ENCODE results near the gene TMEM132C.
A peak's percentile ranks its signal among the peaks of the same experiment; 100 is the strongest.

Gene TMEM132C

DNA sequence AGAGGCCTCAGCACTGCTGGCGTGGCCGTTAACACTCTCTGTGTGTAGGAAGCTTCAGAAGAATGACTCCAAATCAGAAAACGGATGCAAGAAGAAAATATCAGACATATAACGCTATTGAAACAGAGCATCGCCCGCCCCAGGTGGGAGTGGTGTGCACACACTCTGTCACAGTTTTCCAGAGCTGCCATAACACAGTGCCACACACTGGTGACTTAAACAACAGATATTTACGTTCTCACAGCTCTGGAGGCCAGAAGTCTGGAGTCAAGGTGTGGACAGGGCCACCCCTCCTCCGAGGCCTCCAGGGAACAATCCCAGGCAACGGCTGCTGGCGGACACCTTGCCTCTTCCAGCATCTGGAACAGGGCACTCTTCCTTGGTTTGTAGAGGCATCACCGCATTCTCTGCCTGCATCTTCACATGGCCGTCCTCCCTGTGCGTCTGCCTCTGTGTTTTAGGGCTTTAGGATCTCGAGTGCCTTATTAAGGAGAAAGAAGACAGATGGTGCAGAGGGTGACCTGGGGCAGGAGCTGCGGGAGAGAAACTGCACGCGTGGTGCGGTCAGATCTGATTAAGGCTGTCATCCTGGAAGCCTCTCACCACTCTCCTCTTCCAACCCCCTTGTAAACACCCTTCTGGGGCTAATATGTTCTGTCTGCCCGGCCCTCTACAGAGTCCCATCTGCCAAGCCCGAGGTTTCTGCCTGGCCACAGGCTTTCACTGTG, 415.7 kb downstream of the TMEM132C start:
- no peak for DNase-seq

DNA sequence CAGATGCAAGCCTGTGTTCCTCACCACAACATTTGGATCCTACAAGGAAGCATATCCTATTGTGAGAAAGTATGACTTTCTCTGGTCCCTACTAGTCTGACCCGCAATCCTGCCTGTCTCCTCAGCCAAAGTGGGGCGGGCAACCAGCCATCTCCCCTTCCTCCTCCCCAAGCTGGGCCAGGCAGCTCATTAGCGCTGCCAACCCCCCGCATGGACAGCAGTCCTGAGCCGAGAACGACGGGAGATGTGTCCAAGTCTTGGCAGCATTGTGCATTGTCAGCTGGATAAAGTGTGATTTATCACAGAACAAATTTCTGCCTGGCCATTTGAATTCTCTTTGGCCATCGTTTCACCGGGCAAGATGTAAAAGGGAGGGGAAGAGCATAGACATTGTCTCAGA, 417.4 kb downstream of the TMEM132C start:
- DNase-seq, result no peak

DNA sequence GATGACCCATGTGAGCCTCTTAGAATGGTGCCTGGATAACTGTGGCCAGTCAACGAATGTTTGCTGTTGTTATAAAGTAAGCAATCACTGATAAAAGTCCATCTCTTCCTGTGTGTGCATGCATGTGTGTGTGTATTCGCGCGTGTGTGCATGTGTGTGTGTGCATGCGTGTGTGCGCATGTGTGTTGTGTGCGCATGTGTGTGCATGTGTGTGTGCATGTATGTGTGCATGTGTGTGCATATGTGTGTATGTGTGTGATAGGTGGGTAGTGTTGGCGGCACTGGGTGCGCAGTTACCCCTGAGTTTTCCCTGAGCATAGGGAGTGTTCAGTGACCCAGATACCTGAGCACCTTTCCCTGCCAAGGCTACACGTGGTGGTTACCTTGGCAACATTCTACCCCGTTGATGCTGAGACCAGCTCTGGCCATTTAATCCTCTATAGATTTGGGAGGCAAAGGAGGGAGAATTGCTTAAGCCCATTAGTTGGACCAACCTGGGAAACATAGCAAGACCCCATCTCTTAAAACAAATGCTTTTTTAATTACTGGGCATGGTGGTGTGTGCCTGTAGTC, 419.0 kb downstream of the TMEM132C start:
- DNase-seq, result no peak

DNA sequence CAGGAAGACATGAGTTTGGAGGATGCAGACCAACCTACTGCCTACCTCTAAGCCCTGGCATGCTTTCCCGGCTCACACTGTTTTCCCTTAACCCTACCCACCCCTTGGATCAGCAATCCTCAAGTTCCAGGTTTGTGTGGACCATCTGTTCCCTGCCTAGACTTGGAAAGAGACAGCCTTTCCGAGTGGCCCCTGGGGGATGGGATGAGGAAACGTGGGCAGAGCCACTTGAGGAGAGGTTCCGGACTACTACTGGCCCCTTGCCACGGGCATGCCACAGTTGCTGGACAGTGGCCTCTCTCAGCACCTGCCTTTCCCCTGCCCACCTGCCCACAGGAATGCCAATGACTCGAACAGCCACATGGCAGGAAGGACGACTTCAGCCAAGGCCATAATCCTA, 420.9 kb downstream of the TMEM132C start:
- no peak for DNase-seq

DNA sequence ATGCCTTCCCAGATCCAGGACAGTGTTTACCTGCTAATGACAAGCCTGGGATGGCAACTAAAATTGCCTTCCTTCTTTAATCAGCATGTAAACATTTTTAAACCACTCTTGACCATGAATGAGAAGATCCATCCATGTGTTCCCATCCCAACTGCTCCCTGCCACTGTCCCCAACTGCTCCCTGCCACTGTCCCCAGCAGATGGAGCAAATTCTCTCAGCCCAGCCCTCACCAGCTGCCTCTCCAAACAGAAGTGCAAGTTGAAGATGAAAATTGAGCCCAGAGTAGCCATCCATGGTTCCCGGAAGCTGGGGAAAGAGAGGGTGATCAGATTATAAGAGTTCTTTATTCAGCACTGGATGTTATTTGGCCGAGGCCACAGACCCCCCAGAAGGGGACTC, 423.7 kb downstream of the TMEM132C start:
- DNase-seq, result no peak

DNA sequence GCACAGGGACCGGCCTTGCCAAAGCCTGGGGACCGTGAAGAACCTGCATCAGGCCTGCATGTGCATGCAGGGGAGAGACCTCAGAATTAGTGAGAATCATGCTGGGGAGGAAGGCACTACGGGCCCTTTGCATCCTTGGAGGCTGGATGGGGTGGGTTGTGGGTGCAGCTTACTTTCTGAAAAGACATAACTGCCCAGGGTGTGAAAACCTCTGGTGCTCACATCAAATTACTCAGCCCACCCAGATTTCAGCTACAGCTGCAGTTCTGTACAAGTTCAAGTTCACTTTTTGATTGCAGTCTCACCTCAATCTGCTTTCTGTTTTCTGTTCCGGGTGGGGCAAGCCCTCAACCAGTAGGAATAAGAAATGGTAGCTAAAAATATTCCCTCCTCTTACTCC, 426.1 kb downstream of the TMEM132C start:
- no peak for DNase-seq

DNA sequence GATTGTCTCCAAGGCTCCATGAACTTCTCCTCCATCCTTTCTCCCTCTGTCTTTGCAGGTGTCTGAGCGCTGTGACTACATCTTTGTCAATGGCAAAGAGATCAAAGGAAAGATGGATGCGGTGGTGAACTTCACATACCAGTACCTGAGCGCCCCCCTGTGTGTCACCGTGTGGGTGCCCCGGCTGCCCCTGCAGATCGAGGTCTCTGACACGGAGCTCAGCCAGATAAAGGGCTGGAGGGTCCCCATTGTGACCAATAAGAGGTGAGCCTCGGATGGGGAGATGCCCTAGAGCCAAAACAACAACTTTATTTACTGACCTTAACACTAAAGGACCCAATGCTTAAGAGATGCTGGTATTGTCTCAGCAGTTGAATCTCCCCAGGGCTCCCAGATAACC, 426.8 kb downstream of the TMEM132C start:
- DNase-seq, result no peak

DNA sequence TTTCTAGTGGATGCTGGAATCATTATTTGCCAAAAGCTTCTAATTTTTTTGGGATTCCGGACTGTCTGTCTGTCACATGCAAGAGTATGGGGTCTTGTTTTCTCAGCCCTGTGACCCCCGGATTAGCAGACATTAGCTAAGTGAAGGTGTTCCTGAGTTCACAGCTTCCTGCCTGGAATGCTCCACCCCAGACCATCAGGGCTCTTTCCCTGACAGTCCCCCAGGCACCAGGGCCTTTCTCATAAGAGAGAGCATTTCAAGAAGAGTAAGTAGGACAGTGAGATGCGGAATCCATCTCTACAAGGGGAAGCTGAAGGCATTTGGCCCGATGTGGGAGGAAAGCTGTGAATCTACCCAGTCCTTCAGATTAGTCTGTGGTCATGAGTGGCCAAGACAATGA, 427.5 kb downstream of the TMEM132C start:
- no peak for DNase-seq

DNA sequence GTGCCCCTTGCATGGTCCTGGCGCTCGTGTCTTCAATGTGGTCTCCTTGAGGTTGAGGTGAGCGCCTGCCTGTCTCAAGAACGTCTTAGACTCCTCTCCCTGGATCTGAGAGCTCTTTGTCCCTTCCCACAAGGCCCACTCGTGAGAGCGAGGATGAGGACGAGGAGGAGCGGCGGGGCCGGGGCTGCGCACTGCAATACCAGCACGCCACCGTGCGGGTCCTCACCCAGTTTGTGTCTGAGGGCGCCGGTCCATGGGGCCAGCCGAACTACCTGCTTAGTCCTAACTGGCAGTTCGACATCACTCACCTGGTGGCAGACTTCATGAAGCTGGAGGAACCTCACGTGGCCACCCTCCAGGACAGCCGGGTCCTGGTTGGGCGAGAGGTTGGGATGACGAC, 428.7 kb downstream of the TMEM132C start:
- no peak for DNase-seq

DNA sequence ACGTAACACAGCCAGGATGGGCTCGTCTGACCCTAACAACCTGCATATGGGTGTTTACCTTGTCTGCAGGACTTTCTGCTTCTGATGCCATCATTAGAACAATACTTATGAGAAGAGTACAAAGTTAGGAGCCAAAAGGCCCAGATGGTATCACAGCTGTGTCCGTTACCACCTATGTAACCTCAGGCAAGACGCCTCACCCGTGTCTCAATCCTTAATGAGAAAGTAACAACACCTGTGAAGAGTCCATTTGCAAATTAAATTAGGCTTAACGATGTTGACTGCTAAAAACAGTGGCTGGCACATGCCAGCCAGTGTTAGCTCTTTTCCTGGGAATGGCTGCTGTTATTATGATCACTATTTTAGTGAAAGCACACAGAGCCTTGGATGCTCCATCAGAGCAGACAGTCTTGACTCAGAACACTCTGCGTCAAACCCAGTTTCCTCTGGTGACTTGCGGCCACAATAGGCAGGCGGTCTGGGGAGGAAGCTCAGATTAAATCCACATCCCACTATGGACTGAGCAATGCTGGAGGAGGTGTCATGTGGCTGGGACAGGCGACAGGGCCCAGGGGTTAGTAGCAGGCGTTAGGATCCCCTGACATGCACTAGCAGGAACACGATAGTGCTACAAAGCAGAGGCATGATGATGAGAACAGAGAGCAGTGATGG, 431.5 kb downstream of the TMEM132C start:
- DNase-seq, result no peak

DNA sequence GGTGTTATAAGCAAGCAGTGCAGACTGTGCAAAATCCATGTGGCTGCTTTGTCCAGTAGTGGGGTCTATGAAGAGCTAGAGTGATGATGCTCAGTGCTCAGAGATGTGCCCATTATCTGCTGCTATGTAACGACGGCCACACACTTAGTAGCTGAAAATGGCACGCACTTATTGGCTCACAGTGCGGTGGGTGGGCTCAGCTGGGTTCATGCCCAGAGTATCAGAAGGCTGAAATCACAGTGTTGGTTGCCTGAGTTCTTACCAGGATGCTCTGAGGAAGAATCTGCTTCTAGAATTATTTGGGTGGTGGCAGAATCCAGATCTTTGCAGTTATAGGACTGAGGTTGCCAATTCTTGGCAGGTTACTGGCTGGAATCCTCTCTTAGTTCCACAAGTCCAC, 432.1 kb downstream of the TMEM132C start:
- DNase-seq, result no peak

DNA sequence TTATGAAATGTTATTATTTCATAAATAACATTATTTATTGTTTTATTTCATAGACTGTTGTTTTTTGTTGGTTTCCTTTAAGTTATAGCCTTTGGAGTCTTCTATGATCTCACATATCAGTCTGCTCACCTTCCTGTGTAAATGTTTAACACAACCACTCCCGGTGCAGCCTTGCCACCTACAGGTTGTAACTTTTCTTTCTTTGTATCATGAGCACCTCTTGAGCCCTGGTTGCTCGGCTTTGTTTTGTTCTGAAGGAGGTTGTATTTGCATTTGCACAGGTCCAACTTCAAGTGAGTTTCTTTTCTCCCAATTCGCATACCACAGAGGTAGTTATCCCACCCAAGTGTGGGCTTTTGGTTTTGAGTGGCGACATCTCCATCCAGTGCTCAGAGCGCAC, 435.4 kb downstream of the TMEM132C start:
- no peak for DNase-seq

DNA sequence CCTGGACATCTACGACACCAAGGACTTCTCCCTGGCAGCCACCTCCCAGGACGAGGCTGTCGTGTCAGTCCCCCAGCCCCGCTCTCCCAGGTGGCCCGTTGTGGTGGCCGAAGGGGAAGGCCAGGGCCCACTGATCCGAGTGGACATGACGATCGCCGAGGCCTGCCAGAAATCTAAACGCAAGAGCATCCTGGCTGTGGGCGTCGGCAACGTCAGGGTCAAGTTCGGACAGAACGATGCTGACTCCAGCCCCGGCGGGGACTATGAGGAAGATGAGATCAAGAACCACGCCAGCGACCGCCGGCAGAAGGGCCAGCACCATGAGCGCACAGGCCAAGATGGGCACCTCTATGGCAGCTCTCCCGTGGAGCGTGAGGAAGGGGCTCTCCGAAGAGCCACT, 438.2 kb downstream of the TMEM132C start:
- DNase-seq, result no peak

DNA sequence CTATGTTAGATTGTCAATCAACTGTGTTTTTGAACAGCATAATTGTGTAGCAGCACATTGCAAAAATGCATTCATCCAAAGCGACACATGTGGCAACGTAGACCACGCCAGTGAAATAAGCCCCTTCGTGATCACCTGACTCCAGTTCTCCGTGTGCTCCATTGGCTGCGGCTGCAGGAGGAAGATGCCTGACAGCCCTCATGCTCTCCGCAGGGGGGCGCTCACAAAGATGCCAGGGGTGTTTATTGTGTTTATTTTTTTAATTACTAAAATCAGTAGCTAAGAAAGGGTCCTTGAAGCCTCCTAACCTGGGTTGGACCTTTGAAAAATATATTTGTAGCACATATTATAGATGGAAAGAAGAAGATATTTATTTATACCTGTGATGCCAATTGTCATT, 440.5 kb downstream of the TMEM132C start:
- no peak for DNase-seq

DNA sequence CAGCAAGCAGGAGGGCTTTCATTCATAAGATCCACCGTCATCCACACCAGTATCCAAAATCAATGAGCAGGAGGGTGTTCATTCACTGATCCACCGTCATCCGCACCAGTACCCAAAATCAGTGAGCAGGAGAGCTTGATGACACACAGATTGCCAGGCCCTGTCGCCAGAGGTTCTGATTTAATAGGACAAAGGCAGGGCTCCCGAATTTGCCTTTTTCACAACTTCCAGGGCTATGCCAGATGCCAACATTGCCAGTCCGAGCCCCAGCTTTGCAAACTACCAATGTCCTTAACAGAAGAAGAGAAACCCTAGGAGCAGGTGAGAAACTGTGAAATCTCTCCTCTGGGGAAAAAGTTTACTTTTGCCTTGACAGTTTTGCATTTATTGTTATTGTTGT, 441.8 kb downstream of the TMEM132C start:
- no peak for DNase-seq

DNA sequence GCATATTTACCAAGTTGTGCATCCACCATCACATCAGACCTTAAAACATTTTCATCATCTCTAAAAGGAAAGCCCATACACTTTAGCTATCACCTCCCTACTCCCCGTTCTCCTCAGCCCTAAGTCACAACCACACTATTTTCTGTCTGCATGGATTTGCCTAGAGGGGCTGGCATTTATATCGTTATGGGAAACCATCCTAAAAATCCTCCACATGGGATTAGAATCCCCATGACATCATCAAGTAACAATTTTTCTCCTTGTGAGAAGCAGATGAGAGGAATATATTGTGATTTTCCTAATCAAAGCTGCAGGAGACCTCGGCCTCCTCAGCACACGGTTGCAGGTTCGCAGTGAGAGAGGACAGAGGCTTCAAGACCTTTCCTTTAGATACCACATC, 442.7 kb downstream of the TMEM132C start:
- no peak for DNase-seq

DNA sequence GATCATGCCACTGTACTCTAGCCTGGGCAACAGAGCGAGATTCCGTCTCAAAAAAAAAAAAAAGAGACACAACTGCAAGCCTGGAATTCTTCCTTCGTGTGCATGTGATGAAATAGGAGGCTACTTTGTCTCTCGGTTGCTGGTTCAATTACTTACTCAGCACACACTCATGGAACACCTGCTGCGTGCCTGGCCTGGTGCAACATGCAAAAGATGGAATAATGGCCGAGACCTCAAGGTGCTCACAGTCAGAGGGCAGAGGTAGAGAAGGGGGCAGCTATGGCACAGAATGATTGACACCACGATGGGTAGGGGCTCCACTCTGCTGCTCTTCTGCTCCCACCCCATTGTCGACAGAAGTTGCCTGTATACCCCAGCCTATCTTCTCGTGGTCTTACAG, 444.5 kb downstream of the TMEM132C start:
- DNase-seq, result no peak

DNA sequence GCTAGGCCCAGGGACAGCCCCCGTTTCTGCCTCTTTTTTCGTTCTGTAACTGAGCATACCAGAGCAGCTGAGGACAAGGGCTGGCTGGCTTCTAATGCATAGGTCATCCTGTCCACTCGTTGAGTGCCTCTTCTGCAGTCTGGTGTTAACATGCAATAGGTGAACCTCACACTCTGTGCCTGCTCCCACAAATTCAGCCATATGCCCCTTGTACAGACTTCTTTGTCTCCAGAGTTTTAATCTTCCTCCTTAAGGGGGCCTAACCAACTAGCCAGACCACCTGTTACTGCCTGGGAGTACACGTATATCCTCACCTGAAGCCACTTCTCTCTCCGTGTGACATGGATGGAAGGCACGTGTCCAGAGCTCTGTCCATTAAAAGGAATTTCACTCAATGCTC, 445.7 kb downstream of the TMEM132C start:
- no peak for DNase-seq

DNA sequence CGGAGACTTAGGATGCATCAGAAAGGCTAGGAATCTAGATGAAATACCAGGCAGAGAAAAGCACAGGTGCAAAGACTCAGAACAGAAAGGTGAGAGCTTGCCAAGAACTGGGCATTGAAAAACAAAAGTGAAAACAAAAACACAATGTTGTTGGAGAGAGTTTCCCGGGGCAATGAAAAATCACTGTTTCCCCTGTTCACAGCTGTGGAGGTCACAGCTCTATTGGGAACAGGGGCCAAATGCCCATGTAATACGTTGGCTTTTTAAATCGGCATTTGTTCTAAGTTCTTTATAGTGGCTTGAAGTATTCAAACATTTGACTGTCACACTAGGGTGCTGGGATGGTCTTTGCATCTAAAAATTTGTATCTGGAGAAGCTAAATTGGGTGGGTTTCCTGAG, 448.5 kb downstream of the TMEM132C start:
- DNase-seq, result no peak

DNA sequence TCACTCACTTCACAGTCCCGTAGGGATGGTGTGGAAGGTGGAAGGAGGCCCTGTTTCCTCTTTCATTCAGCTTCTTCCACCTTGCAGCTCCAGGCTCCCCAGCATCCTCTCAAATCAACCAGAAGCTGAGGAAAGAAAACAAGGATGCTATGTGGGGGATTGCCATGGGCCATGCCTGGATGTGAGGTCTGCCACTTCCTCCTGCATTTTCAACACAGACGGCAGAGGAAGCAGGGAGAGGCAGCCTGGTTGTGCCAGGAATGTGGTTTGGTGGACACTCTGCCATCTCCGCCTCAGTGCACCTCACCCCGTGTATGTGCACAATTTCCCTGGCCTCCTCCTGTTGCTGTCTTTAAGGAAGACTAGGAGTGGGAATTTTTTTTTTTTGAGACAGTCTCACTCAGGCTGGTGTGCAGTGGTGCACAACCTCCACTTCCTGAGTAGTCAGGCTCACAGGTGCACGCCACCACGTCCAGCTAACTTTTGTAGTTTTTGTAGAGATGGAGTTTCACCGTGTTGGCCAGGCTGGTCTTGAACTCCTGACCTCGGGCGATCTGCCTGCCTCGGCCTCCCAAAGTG, 457.6 kb downstream of the TMEM132C start:
- no peak for DNase-seq

DNA sequence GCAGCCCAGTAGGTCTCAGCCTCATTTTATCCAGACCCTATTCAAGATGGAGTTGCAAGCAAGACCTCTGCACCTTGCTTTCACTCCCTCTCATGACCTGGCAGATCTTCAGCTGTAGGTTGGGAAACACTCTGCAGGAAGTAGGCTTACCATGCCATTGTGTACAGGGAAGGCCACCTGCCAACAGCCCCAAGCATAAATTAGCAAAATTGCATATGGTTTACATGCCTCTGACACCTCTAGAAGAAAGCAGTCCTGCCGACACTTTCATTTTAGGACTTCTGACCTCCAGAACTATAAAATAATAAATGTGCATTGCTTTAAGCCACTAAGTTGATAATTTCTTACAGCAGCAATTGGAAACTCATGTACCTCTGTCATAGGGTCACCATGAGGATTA, 459.9 kb downstream of the TMEM132C start:
- no peak for DNase-seq

DNA sequence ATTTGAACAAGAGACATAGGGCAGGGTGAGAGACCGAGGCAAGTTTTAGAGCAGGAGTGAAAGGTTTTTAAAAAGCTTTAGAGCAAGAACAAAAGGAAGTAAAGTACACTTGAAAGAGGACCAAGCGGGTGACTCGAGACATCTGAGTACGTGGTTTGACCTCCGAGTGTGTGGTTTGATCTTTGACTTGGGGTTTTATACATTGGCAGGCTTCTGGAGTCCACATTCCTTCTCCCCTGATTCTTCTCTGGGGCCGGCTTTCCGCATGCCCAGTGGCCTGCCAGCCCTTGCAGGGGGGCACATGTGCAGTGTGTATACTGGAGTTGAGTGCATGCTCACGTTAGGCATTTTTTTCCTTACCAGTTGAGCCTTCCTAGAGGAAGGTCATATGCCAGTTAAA, 460.5 kb downstream of the TMEM132C start:
- no peak for DNase-seq

DNA sequence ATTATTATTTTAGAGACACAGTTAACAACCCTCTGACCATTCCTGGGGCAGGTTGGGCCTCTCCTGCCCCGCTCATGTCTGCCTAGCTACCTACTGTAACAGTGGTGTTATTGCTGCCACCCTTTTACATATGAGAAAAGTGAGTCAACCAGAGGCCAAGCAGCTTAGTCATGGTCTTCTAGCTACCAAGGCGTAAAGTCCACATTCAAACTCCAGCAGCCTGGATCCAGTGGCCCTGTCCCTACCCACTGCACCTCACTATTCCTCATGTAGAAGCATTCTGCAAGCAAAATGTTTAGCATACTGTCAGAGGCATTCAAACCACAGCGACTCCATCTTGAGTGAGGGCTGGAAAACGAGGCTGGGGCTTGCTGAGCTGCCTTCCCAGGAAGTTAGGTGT, 461.0 kb downstream of the TMEM132C start:
- no peak for DNase-seq

DNA sequence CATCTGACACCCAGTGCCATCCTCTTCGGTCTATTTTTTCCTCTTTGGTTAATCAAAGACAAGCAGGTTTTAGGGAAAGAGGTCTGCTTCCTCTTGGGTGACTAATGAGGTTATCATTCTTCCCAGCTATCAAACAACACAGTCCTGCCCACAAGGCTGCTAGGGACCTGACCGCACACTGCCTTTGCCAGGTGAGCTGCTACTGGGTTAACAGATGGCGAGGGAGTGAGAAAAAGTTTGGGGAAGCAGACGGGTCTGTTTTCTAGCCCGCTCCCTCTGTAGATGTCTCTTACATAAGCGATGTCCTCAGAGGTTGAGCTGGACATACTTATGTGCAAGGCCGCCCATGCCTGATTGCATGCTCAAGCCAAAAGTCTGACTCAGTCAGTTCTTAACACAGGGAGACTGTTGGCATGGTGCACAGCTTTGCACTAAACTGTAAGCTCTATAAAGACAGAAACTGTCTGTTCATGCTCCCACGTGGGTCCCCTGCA, 462.7 kb downstream of the TMEM132C start:
- peak; percentile 20 for DNase-seq
